Fibroblast of the aortic adventitia (primary cell): Measurements from ENCODE around the gene HBZ. TPM values are rescaled to one million over a fixed set of nuclear protein-coding genes. Genes with fewer than 3 reads are reported as not detected.
"Not testable (repeated sequence)": the region's sequence is repeated elsewhere in the genome, so short reads cannot be mapped to it uniquely, and the experiment has no call there.

ENCODE experiments used
- DNase-seq: peaks from one replicate; pipeline ENCODE4 v3.0.0-alpha.2; 2010; ENCODE audit warnings: low read depth
- H3K4me3 ChIP-seq: 2 replicates; pipeline ENCODE4 v1.5.1; 2011; ENCODE audit warnings: low read depth, mild to moderate bottlenecking, control low read depth, low read length, moderate library complexity
- total RNA-seq: library from RNA; depleted of rRNA; stranded (reverse); fragments of >200 nt; gene quantifications from 2 replicates; pipeline ENCODE4 v1.2.3, GENCODE V29; 2012; ENCODE audit warnings: low replicate concordance
- TF ChIP-seq, protein P1 (sequence below): IDR thresholded peaks from 2 replicates; pipeline ENCODE4 v1.5.1; 2011; ENCODE audit warnings: mild to moderate bottlenecking, low read length, control low read depth, inconsistent platforms; ENCODE audit not compliant: insufficient read depth

Gene HBZ
- total RNA-seq, 1 donor: not detected

DNA sequence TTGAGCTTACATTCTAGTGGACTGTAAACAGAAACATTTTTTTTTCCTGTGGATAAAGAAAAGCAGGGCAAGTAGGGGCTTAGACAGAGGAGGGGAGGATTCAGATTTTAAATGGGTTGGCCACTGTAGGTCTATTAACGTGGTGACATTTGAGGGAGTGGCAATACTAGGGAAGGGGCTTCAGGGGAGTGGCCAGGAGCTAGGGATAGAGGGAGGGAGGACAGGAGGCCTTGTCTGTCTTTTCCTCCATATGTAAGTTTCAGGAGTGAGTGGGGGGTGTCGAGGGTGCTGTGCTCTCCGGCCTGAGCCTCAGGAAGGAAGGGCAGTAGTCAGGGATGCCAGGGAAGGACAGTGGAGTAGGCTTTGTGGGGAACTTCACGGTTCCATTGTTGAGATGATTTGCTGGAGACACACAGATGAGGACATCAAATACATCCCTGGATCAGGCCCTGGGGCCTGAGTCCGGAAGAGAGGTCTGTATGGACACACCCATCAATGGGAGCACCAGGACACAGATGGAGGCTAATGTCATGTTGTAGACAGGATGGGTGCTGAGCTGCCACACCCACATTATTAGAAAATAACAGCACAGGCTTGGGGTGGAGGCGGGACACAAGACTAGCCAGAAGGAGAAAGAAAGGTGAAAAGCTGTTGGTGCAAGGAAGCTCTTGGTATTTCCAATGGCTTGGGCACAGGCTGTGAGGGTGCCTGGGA lies 6.8 kb downstream of the HBZ start:
- H3K4me3 ChIP-seq: no peak overlapping the region
- TF ChIP-seq, protein P1, sequence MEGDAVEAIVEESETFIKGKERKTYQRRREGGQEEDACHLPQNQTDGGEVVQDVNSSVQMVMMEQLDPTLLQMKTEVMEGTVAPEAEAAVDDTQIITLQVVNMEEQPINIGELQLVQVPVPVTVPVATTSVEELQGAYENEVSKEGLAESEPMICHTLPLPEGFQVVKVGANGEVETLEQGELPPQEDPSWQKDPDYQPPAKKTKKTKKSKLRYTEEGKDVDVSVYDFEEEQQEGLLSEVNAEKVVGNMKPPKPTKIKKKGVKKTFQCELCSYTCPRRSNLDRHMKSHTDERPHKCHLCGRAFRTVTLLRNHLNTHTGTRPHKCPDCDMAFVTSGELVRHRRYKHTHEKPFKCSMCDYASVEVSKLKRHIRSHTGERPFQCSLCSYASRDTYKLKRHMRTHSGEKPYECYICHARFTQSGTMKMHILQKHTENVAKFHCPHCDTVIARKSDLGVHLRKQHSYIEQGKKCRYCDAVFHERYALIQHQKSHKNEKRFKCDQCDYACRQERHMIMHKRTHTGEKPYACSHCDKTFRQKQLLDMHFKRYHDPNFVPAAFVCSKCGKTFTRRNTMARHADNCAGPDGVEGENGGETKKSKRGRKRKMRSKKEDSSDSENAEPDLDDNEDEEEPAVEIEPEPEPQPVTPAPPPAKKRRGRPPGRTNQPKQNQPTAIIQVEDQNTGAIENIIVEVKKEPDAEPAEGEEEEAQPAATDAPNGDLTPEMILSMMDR: no peak
- DNase-seq: no peak

DNA sequence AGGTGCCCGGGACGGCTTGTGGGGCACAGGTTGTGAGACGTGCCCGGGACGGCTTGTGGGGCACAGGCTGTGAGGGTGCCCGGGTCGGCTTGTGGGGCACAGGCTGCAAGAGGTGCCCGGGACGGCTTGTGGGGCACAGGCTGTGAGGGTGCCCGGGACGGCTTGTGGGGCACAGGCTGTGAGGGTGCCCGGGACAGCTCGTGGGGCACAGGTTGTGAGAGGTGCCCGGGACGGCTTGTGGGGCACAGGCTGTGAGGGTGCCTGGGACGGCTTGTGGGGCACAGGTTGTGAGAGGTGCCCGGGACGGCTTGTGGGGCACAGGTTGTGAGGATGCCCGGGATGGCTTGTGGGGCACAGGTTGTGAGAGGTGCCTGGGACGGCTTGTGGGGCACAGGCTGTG lies 7.8 kb downstream of the HBZ start:
- not testable (repeated sequence) for DNase-seq

DNA sequence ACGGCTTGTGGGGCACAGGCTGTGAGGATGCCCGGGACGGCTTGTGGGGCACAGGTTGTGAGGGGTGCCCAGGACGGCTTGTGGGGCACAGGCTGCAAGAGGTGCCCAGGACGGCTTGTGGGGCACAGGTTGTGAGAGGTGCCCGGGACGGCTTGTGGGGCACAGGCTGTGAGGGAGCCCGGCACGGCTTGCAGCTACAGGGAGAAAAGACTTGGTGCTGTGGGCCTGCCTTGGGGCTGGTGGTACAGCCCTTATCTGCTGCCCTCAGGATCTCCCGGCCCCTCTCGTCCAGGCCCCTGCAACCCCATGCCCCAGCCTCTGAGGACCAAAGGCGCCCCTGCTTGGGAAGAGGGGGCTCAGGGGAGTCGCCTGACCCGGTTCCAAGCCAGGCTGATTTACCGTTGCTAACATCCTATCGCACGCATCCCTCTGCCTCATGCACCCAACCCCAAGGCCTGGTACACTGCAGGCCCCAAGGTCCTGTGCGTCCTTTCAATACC lies 8.3 kb downstream of the HBZ start:
- DNase-seq: no peak
- TF ChIP-seq, protein P1: no peak
- no peak overlapping the region for H3K4me3 ChIP-seq

More for the DNA sequence above, 7.8 kb downstream of the HBZ start:
- H3K4me3 ChIP-seq: not testable (repeated sequence)

DNA sequence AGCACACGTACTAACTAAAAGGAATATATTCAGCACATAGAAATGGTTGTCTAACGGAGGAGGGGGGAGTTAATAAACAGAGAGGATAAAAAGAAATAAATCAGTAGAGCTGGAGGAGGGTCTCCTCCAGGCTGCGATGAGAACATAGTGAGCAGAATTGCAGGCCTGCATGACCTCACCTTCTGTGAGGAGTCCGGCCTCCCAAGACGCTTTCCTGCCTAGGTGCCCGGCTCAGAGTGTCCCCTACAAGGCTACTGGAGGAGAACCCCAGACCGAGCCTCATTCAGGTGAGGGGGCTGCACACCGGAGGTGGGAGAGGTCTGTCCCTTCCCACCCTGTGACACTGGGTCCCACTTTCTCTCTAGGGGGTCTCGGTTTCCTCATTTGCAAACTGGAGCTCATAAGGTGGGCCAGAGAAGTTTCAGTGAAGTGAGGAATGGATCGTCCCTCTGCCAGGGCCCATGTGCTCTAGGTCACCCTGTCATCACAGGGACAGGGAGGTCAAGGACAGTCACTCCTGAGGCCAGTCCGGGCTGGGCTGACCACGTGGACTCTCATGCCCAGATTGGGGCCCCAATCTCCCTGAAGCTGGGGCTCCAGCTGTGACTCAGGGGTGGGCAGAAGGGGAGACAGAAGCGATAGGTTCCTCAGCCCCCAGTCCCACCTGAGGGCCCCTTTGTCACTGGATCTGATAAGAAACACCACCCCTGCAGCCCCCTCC lies 10.0 kb downstream of the HBZ start:
- TF ChIP-seq, protein P1: no peak
- no peak overlapping the region for H3K4me3 ChIP-seq
- no peak for DNase-seq

DNA sequence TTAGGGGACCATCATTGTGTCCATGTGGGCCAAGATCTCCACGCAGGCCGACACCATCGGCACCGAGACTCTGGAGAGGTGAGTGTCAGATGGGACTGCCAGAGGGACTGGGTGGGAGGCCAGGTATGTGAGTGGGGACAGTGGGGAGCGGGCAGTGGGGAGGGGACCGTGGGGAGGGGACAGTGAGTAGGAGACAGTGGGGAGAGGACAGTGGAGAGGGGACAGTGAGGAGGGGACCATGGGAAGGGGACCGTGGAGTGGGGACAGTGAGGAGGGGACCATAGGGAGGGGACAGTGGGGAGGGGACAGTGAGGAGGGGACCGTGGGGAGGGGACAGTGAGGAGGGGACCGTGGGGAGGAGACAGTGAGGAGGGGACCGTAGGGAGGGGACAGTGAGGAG lies 10.7 kb downstream of the HBZ start:
- DNase-seq, H3K4me3 ChIP-seq: not testable (repeated sequence)

DNA sequence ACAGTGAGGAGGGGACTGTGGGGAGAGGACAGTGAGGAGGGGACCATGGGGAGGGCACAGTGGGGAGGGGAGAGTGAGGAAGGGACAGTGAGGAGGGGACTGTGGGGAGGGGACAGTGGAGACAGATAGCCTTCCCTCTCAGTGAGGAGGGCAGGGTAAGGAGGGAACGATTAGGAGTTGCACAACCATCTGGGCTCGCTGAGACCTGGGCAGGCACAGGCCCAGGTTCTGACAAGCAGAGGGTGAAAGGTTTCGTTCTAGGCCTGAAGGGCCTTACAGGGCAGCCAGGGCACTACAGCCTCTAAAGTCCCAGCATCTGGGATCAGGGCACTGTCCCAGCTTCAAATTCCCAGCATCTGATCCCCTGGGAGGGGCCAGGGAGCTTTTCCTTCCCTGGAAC lies 11.3 kb downstream of the HBZ start:
- DNase-seq, H3K4me3 ChIP-seq: not testable (repeated sequence)

DNA sequence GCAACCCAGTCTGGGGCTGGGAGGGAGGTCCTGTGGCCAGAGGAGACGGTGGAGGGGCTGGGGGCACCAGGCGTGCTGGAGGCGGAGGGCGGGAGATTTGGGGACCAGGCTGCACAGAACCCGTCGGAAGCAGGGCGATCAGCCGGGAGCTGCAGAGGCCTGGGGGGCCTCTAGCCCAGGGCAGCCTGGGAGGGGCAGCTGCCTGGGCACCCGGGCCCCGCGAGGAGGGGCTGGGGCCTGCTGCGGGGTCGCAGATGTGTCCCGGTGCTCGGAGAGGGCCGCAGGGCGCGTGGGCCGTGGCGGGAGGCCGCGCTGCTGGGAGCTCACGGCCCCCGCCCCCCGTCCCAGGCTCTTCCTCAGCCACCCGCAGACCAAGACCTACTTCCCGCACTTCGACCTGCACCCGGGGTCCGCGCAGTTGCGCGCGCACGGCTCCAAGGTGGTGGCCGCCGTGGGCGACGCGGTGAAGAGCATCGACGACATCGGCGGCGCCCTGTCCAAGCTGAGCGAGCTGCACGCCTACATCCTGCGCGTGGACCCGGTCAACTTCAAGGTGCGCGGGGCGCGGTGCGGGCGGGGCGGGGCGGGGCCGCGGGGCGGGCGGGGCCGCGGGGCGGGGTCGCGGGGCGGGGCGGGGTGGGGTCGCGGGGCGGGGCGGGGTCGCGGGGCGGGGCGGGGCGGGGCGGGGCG lies 11.8 kb downstream of the HBZ start:
- not testable (repeated sequence) for H3K4me3 ChIP-seq, DNase-seq

DNA sequence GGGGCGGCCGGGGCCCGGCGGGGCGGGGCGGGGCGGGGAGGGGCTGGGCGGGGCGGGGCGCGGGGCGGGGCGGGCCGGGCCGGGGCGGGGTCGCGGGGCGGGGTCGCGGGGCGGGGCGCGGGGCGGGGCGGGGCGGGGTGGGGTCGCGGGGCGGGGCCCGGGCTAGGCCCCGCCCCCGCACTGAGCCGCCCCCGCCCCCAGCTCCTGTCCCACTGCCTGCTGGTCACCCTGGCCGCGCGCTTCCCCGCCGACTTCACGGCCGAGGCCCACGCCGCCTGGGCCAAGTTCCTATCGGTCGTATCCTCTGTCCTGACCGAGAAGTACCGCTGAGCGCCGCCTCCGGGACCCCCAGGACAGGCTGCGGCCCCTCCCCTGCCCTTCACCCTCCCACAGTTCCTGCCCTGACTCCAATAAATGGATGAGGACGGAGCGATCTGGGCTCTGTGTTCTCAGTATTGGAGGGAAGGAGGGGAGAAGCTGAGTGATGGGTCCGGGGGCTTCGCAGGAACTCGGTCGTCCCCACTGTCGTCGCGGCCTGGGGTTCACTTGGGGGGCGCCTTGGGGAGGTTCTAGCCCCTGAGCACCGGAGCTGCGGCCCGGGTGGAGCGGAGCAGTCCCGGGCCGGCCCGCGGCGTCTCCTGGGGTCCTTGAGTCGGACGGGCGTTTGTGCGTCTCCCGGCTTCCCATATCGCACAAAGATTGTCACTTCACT lies 12.5 kb downstream of the HBZ start:
- TF ChIP-seq, protein P1: no peak
- no peak for DNase-seq
- H3K4me3 ChIP-seq: no peak overlapping the region
